IPS-18c (cell line): ENCODE measurements around the gene CRB2.

Experiments
- H3K4me3 ChIP-seq: 2 replicates; pipeline ENCODE4 v1.7.0; 2013; ENCODE audit warnings: low read depth, mild to moderate bottlenecking, low read length, moderate library complexity; ENCODE audit not compliant: insufficient read depth
- H3K9me3 ChIP-seq: one replicate; pipeline ENCODE4 v1.6.1; 2013; ENCODE audit warnings: mild to moderate bottlenecking, low read length, moderate library complexity; ENCODE audit not compliant: control insufficient read depth, insufficient read depth

The CRB2 gene

DNA sequence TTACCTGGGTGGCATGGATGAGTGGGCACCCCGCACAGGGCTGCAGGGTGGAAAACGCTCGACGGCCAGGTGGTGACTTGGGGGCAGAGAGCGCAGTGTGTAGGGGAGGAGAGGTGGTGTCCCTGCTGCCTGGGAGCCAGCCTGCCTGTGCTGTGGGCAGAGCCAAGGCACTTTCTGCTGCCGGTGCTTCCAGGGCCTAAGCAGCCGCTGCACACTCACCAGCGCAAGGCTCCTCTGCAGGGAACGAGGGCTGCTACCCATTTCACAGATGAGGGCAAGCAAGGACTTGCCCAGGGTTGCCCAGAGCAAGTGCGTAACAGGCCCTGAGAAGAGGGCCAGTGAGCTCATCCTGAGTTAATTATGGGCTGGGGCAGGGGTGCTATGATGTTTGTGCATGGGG is 62.5 kb downstream of the CRB2 start:
- H3K4me3 ChIP-seq, result no peak overlapping the region

DNA sequence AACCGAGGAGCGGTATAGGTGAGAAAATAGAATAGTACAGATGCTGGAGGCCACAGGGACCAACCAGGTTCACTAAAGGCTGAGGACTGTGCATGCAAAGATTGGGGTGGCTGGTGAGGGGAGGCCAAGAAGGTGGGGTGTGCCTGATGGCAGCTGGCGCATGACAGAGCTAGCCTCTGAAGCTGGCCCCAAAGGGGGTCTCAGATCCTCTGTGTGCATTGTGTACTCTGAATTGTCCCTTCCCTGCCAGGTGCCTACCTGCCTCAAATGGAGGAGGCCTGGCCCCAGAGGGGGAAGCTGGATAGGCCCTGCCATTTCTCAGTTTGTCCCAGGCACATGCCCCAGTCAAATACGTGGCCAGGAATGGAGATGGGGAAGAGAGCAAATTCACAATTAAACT is 63.1 kb downstream of the CRB2 start:
- H3K9me3 ChIP-seq, result no peaks in the 10 kb centered on the region
- no peak overlapping the region for H3K4me3 ChIP-seq

More for the DNA sequence above, 62.5 kb downstream of the CRB2 start:
- no peaks in the 10 kb centered on the region for H3K9me3 ChIP-seq

DNA sequence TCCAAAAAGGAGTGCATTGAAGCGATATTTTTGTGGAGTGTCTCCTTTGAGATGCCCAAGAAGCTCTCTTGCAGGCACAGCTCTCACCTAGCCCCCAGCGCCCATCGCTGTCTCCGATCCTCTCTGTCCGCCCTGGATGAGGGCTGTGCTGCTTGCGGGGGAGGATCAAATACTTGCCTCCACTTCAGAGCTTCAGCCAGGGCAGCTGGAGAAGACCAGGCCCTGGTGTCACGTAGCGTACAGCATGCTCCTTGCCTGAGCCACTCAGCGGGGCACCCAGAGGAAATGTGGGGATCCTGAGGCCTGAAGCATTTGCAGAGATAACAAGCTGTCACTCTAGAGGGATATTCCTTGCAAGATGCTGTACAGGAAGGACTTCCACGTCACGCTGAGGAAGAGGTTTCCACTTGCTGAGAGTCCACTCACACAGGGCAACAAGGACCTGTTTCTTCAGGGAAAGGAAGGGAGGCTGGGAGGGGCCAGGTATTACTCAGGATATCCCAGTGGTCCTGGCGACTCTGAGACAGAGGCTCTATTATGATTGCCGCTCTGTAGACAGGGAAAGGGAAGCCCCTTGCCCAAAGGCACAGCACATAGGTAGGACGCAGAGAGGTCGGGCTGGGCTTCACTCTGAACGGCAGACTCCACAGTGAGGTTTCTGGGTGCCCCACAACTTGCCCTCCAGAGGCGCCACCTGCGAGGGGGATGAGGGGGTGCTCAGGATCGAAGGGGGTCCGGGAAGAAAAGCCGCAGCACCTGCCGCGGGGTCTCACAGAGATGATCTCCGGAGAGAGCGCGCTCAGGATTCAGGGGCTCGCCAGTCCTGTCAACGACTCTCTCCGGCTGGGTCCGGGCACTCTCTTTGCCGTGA is 64.0 kb downstream of the CRB2 start:
- no peaks in the 10 kb centered on the region for H3K9me3 ChIP-seq

DNA sequence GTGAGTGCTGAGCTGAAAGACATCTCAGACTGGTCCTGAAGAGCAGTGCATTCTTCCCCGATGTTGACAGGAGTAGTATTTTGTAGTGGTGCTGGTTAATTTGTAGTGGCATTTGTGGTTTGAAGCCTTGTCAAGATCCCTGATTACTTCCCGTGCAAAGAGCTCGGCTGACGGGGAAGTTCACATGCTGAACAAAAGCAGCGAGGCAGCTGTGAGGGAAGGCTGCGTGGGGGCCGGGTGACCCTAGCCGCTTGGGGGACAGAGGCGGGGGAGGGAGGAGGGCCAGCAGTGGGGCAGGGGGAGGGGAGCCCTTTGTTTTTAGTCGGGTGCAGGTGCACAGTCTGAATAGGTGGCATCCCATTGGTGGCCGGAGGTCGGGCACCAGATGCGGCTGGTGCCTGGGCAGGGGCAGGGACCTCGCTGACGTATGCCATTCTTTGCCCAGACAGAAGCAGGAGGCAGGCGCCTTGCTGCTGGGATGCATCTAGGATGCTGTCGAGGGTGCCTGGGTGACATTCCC is 64.7 kb downstream of the CRB2 start:
- H3K9me3 ChIP-seq, result no peaks in the 10 kb centered on the region

More for the DNA sequence above, 64.0 kb downstream of the CRB2 start:
- no peak overlapping the region for H3K4me3 ChIP-seq

DNA sequence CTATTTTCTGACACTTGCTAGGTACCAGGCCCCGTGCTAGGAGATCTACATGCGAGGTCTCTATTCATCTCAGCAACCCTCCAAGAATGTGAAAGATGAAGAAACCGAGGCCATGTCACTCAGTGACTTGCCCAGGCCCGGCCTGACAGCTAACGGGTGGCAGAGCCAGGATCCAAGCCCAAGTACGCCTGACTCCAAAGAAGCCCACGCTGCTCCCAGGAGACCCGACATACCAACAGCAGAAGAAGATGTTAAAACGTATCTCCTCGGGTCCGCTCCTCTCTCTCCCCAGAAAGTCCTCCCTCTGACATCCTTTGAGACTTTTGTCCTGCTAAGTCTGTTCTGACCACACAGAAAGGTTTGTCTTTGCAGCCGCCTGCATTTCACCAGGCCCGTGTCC is 65.2 kb downstream of the CRB2 start:
- H3K9me3 ChIP-seq, result no peaks in the 10 kb centered on the region
- H3K4me3 ChIP-seq, result no peak overlapping the region

More for the DNA sequence above, 64.7 kb downstream of the CRB2 start:
- H3K4me3 ChIP-seq, result no peak overlapping the region

DNA sequence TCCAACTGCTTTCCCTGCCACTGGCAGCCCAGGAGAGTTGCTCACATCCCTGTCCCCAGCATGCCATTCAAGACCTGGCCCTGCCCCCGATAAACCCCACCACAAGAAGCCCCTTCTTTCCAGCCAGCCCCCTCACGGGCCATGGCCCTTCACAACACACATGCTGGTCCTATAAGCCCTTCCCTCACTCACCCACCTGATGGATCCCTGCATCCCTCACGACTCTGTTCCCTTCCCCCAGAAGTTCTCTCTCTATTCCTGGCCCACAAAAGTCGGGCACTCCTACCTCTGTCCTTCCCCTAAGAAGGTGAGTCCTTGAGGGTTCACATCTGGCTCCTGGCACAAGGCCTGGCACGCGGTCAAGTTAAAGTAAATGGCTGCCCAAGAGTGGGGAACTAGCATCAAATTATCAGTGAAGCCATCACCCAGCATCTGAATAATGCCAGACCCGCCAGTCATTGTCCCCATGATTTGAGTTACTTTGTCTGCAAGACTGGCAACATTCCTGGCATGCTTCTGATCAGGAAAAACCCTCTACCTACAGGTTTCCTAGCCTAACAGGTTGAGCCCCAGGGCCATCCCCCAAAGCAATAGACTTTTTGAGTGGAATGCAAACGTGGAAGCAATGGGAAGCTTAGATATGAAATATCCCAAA is 65.9 kb downstream of the CRB2 start:
- no peak overlapping the region for H3K4me3 ChIP-seq
- H3K9me3 ChIP-seq, result no peaks in the 10 kb centered on the region

DNA sequence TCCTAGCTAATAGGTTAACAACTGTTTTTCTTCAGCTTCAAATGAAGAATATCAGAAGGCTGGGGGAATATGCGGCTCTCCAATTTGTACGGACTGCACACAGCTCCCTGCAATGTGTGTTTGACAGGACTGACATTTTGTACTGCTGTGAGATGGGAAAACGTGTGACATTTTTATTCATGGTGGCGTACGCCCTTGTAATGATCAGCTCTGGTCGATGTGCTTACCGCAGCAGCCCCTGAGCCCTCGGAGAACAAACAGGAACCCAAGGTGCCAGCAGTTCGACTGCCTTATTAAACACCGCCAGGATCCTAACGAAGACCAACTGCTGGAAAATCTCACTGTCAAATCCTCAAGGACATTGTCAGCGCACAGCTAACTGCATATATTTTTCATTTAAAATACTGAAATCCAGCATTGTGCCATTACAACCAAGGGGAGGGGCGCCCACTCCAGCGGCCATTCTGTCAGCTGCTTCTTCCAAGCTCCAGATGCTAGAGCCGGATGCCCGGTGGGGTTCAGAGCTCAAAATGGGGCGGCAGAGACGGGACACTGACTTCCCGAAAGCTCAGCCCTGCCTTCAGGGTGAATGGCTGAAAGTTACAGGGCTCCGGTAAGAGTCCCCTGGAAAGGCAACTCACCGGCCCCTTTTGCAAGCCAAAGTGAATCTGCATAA is 66.8 kb downstream of the CRB2 start:
- Histone ChIP-seq H3K9me3 (no peaks in the 10 kb centered on the region), H3K4me3 (no peak overlapping the region)

DNA sequence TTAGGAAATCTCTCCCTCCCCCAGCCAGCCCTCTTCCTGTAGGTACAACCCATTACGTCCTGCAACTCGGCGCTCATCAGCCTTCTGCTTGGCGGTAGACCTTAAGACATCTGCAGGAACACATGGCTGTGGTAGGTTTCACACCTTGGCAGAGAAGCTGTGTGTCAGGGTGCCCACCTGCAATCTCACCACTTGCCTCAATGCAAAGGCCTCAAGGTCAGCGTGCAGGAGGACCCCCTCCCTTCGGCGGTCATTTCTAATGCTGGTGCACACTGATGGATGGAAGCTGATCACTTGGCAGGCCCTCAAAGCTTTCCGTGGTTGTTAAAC is 67.3 kb downstream of the CRB2 start:
- no peak overlapping the region for H3K4me3 ChIP-seq
- no peaks in the 10 kb centered on the region for H3K9me3 ChIP-seq

DNA sequence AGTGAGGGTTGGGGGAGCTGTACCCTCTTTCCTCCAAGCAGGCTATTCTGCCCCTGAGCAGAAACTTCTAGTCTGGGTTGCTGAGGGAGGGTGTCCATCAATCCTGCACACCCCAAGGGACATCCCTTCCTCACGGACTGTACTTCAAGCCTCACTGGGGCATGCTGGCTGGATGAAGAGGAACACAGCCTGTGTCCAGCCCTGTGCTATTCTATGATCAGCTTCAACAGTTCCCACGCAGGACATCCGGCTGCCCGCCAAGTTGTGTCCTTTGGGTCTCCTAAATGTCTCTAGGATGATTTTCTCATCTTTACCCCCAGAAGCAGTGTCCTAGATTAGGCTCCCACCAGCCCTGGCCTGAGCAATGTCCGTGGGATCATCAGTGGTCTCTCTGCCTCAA is 68.1 kb downstream of the CRB2 start:
- H3K4me3 ChIP-seq, result no peak overlapping the region
- H3K9me3 ChIP-seq, result no peaks in the 10 kb centered on the region

DNA sequence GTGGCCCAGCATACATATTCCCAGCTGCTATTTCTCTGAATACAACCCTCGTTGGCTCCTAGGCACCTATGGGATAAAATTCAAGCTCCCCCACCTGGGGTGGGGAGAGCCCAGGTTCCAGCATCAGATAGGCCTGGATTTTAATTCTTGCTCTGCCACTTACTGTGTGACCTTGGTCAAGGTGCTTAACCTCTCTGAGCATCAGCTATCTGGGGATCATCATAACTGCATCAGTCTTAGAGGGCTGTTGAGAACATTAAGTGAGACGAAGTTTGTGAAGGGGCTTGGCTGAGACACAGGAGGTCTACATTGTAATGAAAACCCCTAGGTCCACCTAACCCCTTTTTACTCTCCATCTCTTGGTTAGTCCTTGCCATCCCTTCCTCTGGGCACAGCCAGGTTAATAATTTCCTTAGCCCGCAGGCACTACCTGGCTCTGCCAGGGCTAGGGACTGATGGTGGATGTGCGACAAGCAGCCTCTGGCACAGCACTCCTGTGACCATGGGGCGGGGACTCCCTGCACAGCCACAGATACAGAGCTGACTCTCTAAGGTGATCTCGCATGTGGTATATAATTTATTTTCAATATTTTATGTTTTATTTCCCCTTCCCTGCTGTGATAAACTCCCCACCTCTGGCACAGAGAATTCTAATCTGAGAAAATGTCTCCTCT is 68.7 kb downstream of the CRB2 start:
- Histone ChIP-seq H3K4me3 (no peak overlapping the region), H3K9me3 (no peaks in the 10 kb centered on the region)

DNA sequence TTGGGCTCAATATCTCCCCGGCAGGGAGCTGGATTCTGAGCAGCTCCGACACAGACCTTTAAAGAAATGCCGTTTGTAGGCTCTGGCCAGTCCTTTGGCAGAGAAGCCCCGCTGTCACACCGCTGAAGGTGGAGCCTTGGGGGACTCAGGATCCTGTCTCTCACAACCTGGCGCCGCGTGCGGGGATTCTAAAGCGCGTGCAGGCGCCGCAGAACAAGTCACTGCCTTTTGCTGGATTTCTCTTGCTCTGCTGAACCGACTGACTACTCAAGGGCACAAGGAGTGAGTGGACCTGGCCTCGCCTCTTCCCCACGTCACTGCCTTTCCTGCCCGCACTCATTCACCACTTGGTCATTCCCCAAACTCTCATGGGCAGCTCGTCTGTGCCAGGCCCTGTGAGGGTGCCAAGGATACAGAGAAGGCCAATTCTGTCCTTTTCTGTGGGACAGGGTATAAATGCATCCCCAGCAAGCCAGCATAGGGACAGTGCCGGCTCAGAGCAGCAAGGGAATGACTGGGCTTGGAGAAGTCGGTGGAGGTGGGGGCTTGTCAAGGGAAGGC is 69.3 kb downstream of the CRB2 start:
- Histone ChIP-seq H3K4me3 (no peak overlapping the region), H3K9me3 (no peaks in the 10 kb centered on the region)

DNA sequence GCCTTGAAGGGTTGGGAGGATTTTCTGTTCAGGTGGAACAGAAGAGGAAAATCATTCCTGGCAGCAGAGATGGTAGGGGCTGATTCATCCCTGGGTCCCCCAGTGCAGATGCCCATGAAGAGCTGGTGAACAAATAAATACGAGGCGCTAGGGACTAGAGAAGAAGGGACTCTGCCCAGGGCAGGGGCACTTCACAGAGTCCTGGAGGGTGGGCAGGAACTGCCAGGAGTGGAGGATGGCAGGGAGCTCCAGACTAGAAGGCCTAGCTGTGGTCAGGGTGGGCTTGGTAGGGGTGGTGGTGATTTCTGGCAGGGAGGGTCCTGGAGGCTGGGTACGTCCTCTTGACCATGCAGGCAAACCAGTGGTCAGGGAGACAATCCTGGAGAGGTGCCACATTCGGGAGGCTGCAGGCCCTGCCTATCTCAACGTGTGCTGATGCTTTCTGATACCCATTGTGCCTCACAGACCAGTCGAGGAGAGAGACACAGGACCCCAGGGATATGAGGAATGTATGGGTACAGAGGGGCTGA is 69.9 kb downstream of the CRB2 start:
- no peaks in the 10 kb centered on the region for H3K9me3 ChIP-seq

DNA sequence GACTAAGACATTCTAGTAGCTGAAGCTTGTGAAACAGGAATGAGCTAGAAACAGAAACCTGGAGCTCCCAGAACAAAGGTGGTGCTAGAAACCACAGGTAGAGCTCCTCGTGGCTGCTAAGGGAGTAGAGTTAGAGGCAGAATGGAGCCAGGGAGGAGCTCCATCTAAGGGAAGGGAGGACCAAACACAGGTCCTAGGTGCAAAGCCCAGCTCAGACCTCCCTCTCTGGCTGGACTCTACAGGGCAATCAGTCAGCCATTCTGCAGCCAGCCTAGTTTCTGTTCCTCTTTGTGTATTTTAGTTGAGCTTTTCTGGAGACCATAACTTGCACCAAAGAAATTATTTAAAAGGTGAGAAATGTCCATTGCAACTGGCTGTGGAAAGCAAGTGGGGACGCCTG is 70.4 kb downstream of the CRB2 start:
- Histone ChIP-seq H3K9me3 (no peaks in the 10 kb centered on the region), H3K4me3 (no peak overlapping the region)

More for the DNA sequence above, 69.9 kb downstream of the CRB2 start:
- H3K4me3 ChIP-seq, result no peak overlapping the region
